Stomach (tissue), 4 donors: ENCODE results near the gene CARS1.

Source experiments
- CTCF ChIP-seq, 7 experiments: fragments of 450-650 bp in 4 of 7; fragments of 200-600 bp in 3 of 7; sonication (generic) in 3 of 7; IDR thresholded peaks; one replicate each; pipeline ENCODE4 v1.5.1; 2016 to 2019; ENCODE audit warnings: antibody characterized with exemption in 7 of 7, control low read depth in 2 of 7, mild to moderate bottlenecking in 1 of 7
- POLR2A ChIP-seq, 4 donors: fragments of 450-650 bp; IDR thresholded peaks; one replicate each; pipeline ENCODE4 v1.6.1; 2016; ENCODE audit warnings: antibody characterized with exemption in 4 of 4, control low read depth in 2 of 4, mild to moderate bottlenecking in 1 of 4, moderate library complexity in 1 of 4
- POLR2AphosphoS5 ChIP-seq, 3 donors: sonication (generic); formaldehyde crosslinking; IDR thresholded peaks; one replicate each; pipeline ENCODE4 v1.6.1; 2016; ENCODE audit warnings: antibody characterized with exemption in 3 of 3

- TF ChIP-seq CTCF (IDR thresholded peaks at IDR 0.05): no peak
- no peak for TF ChIP-seq POLR2A (IDR thresholded peaks at IDR 0.05)
- TF ChIP-seq POLR2AphosphoS5 (IDR thresholded peaks at IDR 0.05): no peak
These were observed 49.7 kb downstream of the CARS1 start for GRCh38 chr11:3007404-3008010.
